HG03439 (cell line): Measurements from ENCODE around the gene DDIT4.
"Not testable (repeated sequence)": the region's sequence is repeated elsewhere in the genome, so short reads cannot be mapped to it uniquely, and the experiment has no call there.

ENCODE experiments used
- ATAC-seq: cut with Tn5 transposase; IDR thresholded peaks from one replicate; pipeline ENCODE4 v1.9.1; 2021; ENCODE audit warnings: mild to moderate bottlenecking, moderate library complexity; ENCODE audit not compliant: unreplicated experiment

DDIT4 gene

GRCh38 chr10:72292223-72292691, 18.5 kb downstream of the DDIT4 start:
- no peak for ATAC-seq

GRCh38 chr10:72295330-72295910, 21.7 kb downstream of the DDIT4 start:
- ATAC-seq = no peak

GRCh38 chr10:72296829-72297280, 23.1 kb downstream of the DDIT4 start:
- ATAC-seq = not testable (repeated sequence)

GRCh38 chr10:72297281-72297804, 23.6 kb downstream of the DDIT4 start:
- peak; percentile 69 for ATAC-seq

- ATAC-seq = peak; percentile 72
These were observed 24.3 kb downstream of the DDIT4 start for GRCh38 chr10:72297805-72298591.

- ATAC-seq = no peak
These were observed 25.1 kb downstream of the DDIT4 start for GRCh38 chr10:72298592-72299519.

GRCh38 chr10:72303424-72304128, 29.9 kb downstream of the DDIT4 start:
- no peak for ATAC-seq

- ATAC-seq = no peak
These were observed 32.6 kb downstream of the DDIT4 start for GRCh38 chr10:72306215-72306760.

- not testable (repeated sequence) for ATAC-seq
These were observed 34.0 kb downstream of the DDIT4 start for GRCh38 chr10:72307711-72308110.

- ATAC-seq = no peak
These were observed 34.7 kb downstream of the DDIT4 start for GRCh38 chr10:72308320-72308987.

GRCh38 chr10:72309290-72310240, 35.8 kb downstream of the DDIT4 start:
- no peak for ATAC-seq

- ATAC-seq = no peak
These were observed 36.5 kb downstream of the DDIT4 start for GRCh38 chr10:72310241-72310633.

- ATAC-seq = no peak
These were observed 36.9 kb downstream of the DDIT4 start for GRCh38 chr10:72310636-72311035.

GRCh38 chr10:72311667-72312066, 37.9 kb downstream of the DDIT4 start:
- no peak for ATAC-seq

- no peak for ATAC-seq
These were observed 39.2 kb downstream of the DDIT4 start for GRCh38 chr10:72312865-72313391.

- no peak for ATAC-seq
These were observed 40.5 kb downstream of the DDIT4 start for GRCh38 chr10:72314263-72314662.

- no peak for ATAC-seq
These were observed 41.3 kb downstream of the DDIT4 start for GRCh38 chr10:72315054-72315453.
